DND-41 (cell line): ENCODE results near the gene TMEM63B.
"Not testable (repeated sequence)": the region's sequence is repeated elsewhere in the genome, so short reads cannot be mapped to it uniquely, and the experiment has no call there.

Experiments
- ATAC-seq: fragments of 200-7000 bp; cut with Tn5 transposase; 3 replicates; pipeline ENCODE4 v1.9.1; 2021; ENCODE audit warnings: low read depth; ENCODE audit not compliant: insufficient read depth
- DNase-seq: peaks from one replicate; pipeline ENCODE4 v3.0.0-alpha.2; 2020
- H2AFZ ChIP-seq: 2 replicates; pipeline ENCODE4 v1.6.0; 2012; ENCODE audit warnings: low read depth, low read length
- H3K27ac ChIP-seq: 2 replicates; pipeline ENCODE4 v1.5.1; 2012; ENCODE audit warnings: low read length, inconsistent platforms
- H3K27me3 ChIP-seq: fragments of 200-600 bp; sonication (generic); 2 replicates; pipeline ENCODE4 v1.6.0; 2012; ENCODE audit warnings: low read length, mild to moderate bottlenecking, inconsistent platforms; ENCODE audit not compliant: insufficient read depth, poor library complexity
- H3K36me3 ChIP-seq: 2 replicates; pipeline ENCODE4 v1.5.1; 2012; ENCODE audit warnings: low read length, inconsistent platforms; ENCODE audit not compliant: insufficient read depth
- H3K4me1 ChIP-seq: 2 replicates; pipeline ENCODE4 v1.5.1; 2012; ENCODE audit warnings: mild to moderate bottlenecking, low read length; ENCODE audit not compliant: insufficient read depth
- H3K4me2 ChIP-seq: 2 replicates; pipeline ENCODE4 v1.6.0; 2012; ENCODE audit warnings: mild to moderate bottlenecking, moderate library complexity, low read length, inconsistent platforms; ENCODE audit not compliant: insufficient read depth
- H3K4me3 ChIP-seq, 2 experiments: fragments of 200-600 bp in 1 of 2; shearing (Covaris generic) in 1 of 2; 2 replicates each; pipeline ENCODE4 v1.5.1; 2012 to 2016; ENCODE audit warnings: inconsistent platforms in 2 of 2, low read length in 2 of 2, mild to moderate bottlenecking in 2 of 2, low read depth in 1 of 2, moderate library complexity in 1 of 2
- H3K79me2 ChIP-seq: 2 replicates; pipeline ENCODE4 v1.6.0; 2012; ENCODE audit warnings: low read length, inconsistent platforms; ENCODE audit not compliant: insufficient read depth
- H3K9ac ChIP-seq: 2 replicates; pipeline ENCODE4 v1.6.0; 2012; ENCODE audit warnings: low read depth, mild to moderate bottlenecking, inconsistent platforms, low read length, moderate library complexity
- H3K9me3 ChIP-seq: 2 replicates; pipeline ENCODE4 v1.5.1; 2012; ENCODE audit warnings: low read length, moderate library complexity, mild to moderate bottlenecking, inconsistent platforms; ENCODE audit not compliant: insufficient read depth, severe bottlenecking
- H4K20me1 ChIP-seq: 2 replicates; pipeline ENCODE4 v1.6.0; 2012; ENCODE audit warnings: low read length; ENCODE audit not compliant: insufficient read depth
- CTCF ChIP-seq: IDR thresholded peaks from 2 replicates; pipeline ENCODE4 v1.5.1; 2012; ENCODE audit warnings: borderline replicate concordance, low read length, moderate library complexity, mild to moderate bottlenecking; ENCODE audit not compliant: poor library complexity, severe bottlenecking; ENCODE audit errors: extremely low read depth
- EZH2 ChIP-seq: IDR thresholded peaks from 3 replicates; pipeline ENCODE4 v1.6.1; 2012; ENCODE audit warnings: borderline replicate concordance, low read depth, mild to moderate bottlenecking, moderate library complexity, low read length, inconsistent platforms; ENCODE audit not compliant: severe bottlenecking

TMEM63B gene

GRCh38 chr6:44179648-44180047 lies 52.3 kb downstream of the TMEM63B start:
- Histone ChIP-seq H3K9ac (no peak overlapping the region), H3K4me1 (0 out of 2 replicates have a peak, but pooled peaks cover 3% of the 10 kb centered on the region), H3K27me3 (no peaks in the 10 kb centered on the region), H3K27ac (no peak overlapping the region), H4K20me1 (no peaks in the 10 kb centered on the region), H3K4me2 (no peak overlapping the region), H3K4me3 (no peak overlapping the region), H3K9me3 (no peaks in the 10 kb centered on the region), H3K36me3 (no peaks in the 10 kb centered on the region), H2AFZ (no peak overlapping the region), H3K79me2 (no peaks in the 10 kb centered on the region)
- no peak for DNase-seq
- no peak for ATAC-seq
- TF ChIP-seq CTCF: no peak
- TF ChIP-seq EZH2: no peak

- TF ChIP-seq EZH2: no peak
- TF ChIP-seq CTCF: no peak
- H3K27me3 ChIP-seq: no peaks in the 10 kb centered on the region
These were observed 53.1 kb downstream of the TMEM63B start for GRCh38 chr6:44180406-44180805.

GRCh38 chr6:44180886-44181285 lies 53.5 kb downstream of the TMEM63B start:
- Histone ChIP-seq H3K27me3 (no peaks in the 10 kb centered on the region), H3K9ac (no peak overlapping the region), H3K9me3 (no peaks in the 10 kb centered on the region), H3K79me2 (no peaks in the 10 kb centered on the region), H3K27ac (no peak overlapping the region), H3K4me3 (no peak overlapping the region), H3K4me1 (0 out of 2 replicates have a peak, but pooled peaks cover 3% of the 10 kb centered on the region), H2AFZ (no peak overlapping the region), H4K20me1 (no peaks in the 10 kb centered on the region), H3K36me3 (no peaks in the 10 kb centered on the region), H3K4me2 (no peak overlapping the region)
- no peak for TF ChIP-seq EZH2
- no peak for TF ChIP-seq CTCF
- DNase-seq: no peak
- no peak for ATAC-seq

More at GRCh38 chr6:44180406-44180805, 53.1 kb downstream of the TMEM63B start:
- DNase-seq: no peak
- Histone ChIP-seq H3K4me2 (no peak overlapping the region), H3K36me3 (no peaks in the 10 kb centered on the region), H4K20me1 (no peaks in the 10 kb centered on the region), H3K9ac (no peak overlapping the region), H2AFZ (no peak overlapping the region), H3K4me1 (0 out of 2 replicates have a peak, but pooled peaks cover 3% of the 10 kb centered on the region), H3K4me3 (no peak overlapping the region), H3K79me2 (no peaks in the 10 kb centered on the region), H3K9me3 (no peaks in the 10 kb centered on the region), H3K27ac (no peak overlapping the region)
- ATAC-seq: no peak

GRCh38 chr6:44181784-44182183 lies 54.4 kb downstream of the TMEM63B start:
- H3K4me2 ChIP-seq, H3K4me1 ChIP-seq, DNase-seq, H3K4me3 ChIP-seq, H4K20me1 ChIP-seq, H3K9ac ChIP-seq, H3K36me3 ChIP-seq, H3K27ac ChIP-seq, ATAC-seq, H3K27me3 ChIP-seq, H3K79me2 ChIP-seq, H2AFZ ChIP-seq, H3K9me3 ChIP-seq: not testable (repeated sequence)
